Astrocyte of the hippocampus (primary cell): Measurements from ENCODE around the gene NRTN.

Source experiments
- DNase-seq: peaks from one replicate; pipeline ENCODE4 v3.0.0; 2011; ENCODE audit warnings: low read depth, low spot score

The NRTN gene

GRCh38 chr19:5865772-5866171 is 60.9 kb downstream of the NRTN start:
- DNase-seq = no peak

GRCh38 chr19:5867201-5868136 is 62.6 kb downstream of the NRTN start:
- DNase-seq = no peak

- DNase-seq = no peak
These were observed 66.1 kb downstream of the NRTN start for GRCh38 chr19:5870986-5871394.

- no peak for DNase-seq
These were observed 68.8 kb downstream of the NRTN start for GRCh38 chr19:5873617-5874199.

- DNase-seq = peak; percentile 36
These were observed 69.6 kb downstream of the NRTN start for GRCh38 chr19:5874496-5874895.

- no peak for DNase-seq
These were observed 72.6 kb downstream of the NRTN start for GRCh38 chr19:5877427-5877826.

- DNase-seq = no peak
These were observed 73.0 kb downstream of the NRTN start for GRCh38 chr19:5877882-5878281.
